ENCODE measurements around the gene MRPS27.

MRPS27 gene

GRCh38 chr5:72208324-72208926, 111.6 kb downstream of the MRPS27 start:
- FAIRE-seq (no peak), DNase-seq (ENCODE audit: insufficient read length, low spot score) (no peak)

- DNase-seq (ENCODE audit: insufficient read length, low spot score) (no peak), FAIRE-seq (no peak)
Measured at GRCh38 chr5:72206994-72207393, 113.0 kb downstream of the MRPS27 start.

GRCh38 chr5:72206160-72206559, 113.9 kb downstream of the MRPS27 start:
- FAIRE-seq (no peak), DNase-seq (ENCODE audit: insufficient read length, low spot score) (no peak)

- DNase-seq (ENCODE audit: insufficient read length, low spot score) (no peak), FAIRE-seq (no peak)
Measured at GRCh38 chr5:72205431-72206009, 114.5 kb downstream of the MRPS27 start.

GRCh38 chr5:72204946-72205345, 115.1 kb downstream of the MRPS27 start:
- FAIRE-seq, result no peak
- no peak for DNase-seq (ENCODE audit: insufficient read length, low spot score)

- no peak for FAIRE-seq
- DNase-seq (ENCODE audit: insufficient read length, low spot score), result no peak
Measured at GRCh38 chr5:72203251-72203845, 116.7 kb downstream of the MRPS27 start.

- DNase-seq (ENCODE audit: insufficient read length, low spot score) (no peak), FAIRE-seq (no peak)
Measured at GRCh38 chr5:72202331-72202825, 117.7 kb downstream of the MRPS27 start.

- no peak for FAIRE-seq
- DNase-seq (ENCODE audit: insufficient read length, low spot score), result no peak
Measured at GRCh38 chr5:72199681-72200080, 120.4 kb downstream of the MRPS27 start.

- no peak for FAIRE-seq
Measured at GRCh38 chr5:72197393-72197792, 122.6 kb downstream of the MRPS27 start.

GRCh38 chr5:72195581-72195980, 124.5 kb downstream of the MRPS27 start:
- no peak for FAIRE-seq
- no peak for DNase-seq (ENCODE audit: insufficient read length, low spot score)

More at GRCh38 chr5:72197393-72197792, 122.6 kb downstream of the MRPS27 start:
- DNase-seq (ENCODE audit: insufficient read length, low spot score), result no peak

GRCh38 chr5:72194846-72195245, 125.2 kb downstream of the MRPS27 start:
- no peak for DNase-seq (ENCODE audit: insufficient read length, low spot score)
- no peak for FAIRE-seq

- DNase-seq (ENCODE audit: insufficient read length, low spot score), result no peak
Measured at GRCh38 chr5:72191404-72191803, 128.6 kb downstream of the MRPS27 start.

GRCh38 chr5:72189146-72189545, 130.9 kb downstream of the MRPS27 start:
- DNase-seq (ENCODE audit: insufficient read length, low spot score) (no peak), FAIRE-seq (no peak)

More at GRCh38 chr5:72191404-72191803, 128.6 kb downstream of the MRPS27 start:
- FAIRE-seq, result no peak

- FAIRE-seq (no peak), DNase-seq (ENCODE audit: insufficient read length, low spot score) (no peak)
Measured at GRCh38 chr5:72188166-72188565, 131.9 kb downstream of the MRPS27 start.

GRCh38 chr5:72187388-72188075, 132.5 kb downstream of the MRPS27 start:
- no peak for FAIRE-seq
- no peak for DNase-seq (ENCODE audit: insufficient read length, low spot score)

- DNase-seq (ENCODE audit: insufficient read length, low spot score), result no peak
- no peak for FAIRE-seq
Measured at GRCh38 chr5:72185496-72186329, 134.3 kb downstream of the MRPS27 start.

GRCh38 chr5:72184408-72184807, 135.6 kb downstream of the MRPS27 start:
- DNase-seq (ENCODE audit: insufficient read length, low spot score) (no peak), FAIRE-seq (no peak)

- no peak for DNase-seq (ENCODE audit: insufficient read length, low spot score)
- FAIRE-seq, result no peak
Measured at GRCh38 chr5:72183101-72183520, 136.9 kb downstream of the MRPS27 start.

GRCh38 chr5:72182686-72183085, 137.4 kb downstream of the MRPS27 start:
- FAIRE-seq (no peak), DNase-seq (ENCODE audit: insufficient read length, low spot score) (no peak)

- DNase-seq (ENCODE audit: insufficient read length, low spot score), result no peak
- peak; percentile 67 for FAIRE-seq
Measured at GRCh38 chr5:72180925-72181324, 139.1 kb downstream of the MRPS27 start.

Data from HTR-8/SVneo (cell line).